Activated naive CD8-positive, alpha-beta T cell treated with anti-CD3 and anti-CD28 coated beads, Interleukin-2, amount 50 U/mL, for 24 hours (primary cell): ENCODE measurements around the gene SKOR1.
A peak's percentile ranks its signal among the peaks of the same experiment; 100 is the strongest.

Experiments used
- ATAC-seq: fragments of 150-1000 bp; cut with Tn5 transposase; one replicate; pipeline ENCODE4 v1.10.0; 2021
- DNase-seq: peaks from one replicate; pipeline ENCODE4 v3.0.0; 2021
- H3K27ac Mint-ChIP-seq: one replicate; pipeline ENCODE4 v1.8.0; 2021; ENCODE audit warnings: mild to moderate bottlenecking, mixed read lengths
- H3K27me3 Mint-ChIP-seq: one replicate; pipeline ENCODE4 v1.8.0; 2021; ENCODE audit warnings: mixed read lengths
- H3K36me3 Mint-ChIP-seq: one replicate; pipeline ENCODE4 v1.8.0; 2021; ENCODE audit warnings: low read depth, mixed read lengths
- H3K4me1 Mint-ChIP-seq: one replicate; pipeline ENCODE4 v1.8.0; 2021; ENCODE audit warnings: mixed read lengths
- H3K4me3 Mint-ChIP-seq: one replicate; pipeline ENCODE4 v1.8.0; 2021; ENCODE audit warnings: mild to moderate bottlenecking, moderate library complexity, mixed read lengths
- H3K9me3 Mint-ChIP-seq: one replicate; pipeline ENCODE4 v1.8.0; 2021; ENCODE audit warnings: mixed read lengths

The SKOR1 gene

GRCh38 chr15:67839929-67840748 lies 14.8 kb downstream of the SKOR1 start, which contains the start of gene RNU6-1:
RNU6-1 (minus strand) TSS chr15:67840045.
- DNase-seq (peak; percentile 94), ATAC-seq (peak; percentile 90)
- H3K27me3 Mint-ChIP-seq: peaks cover 20% of the 10 kb centered on the region
- H3K9me3 Mint-ChIP-seq: no peaks in the 10 kb centered on the region
- H3K4me3 Mint-ChIP-seq: peak within 1 kb of the TSS; percentile 85
- H3K4me1 Mint-ChIP-seq: peaks cover 33% of the 10 kb centered on the region
- peaks cover 4% of the 10 kb centered on the region for H3K36me3 Mint-ChIP-seq
- H3K27ac Mint-ChIP-seq: peak within 1 kb of the TSS; percentile 98

- DNase-seq: no peak
- H3K9me3 Mint-ChIP-seq: no peaks in the 10 kb centered on the region
- H3K36me3 Mint-ChIP-seq: peaks cover 4% of the 10 kb centered on the region
These were observed 15.6 kb downstream of the SKOR1 start for GRCh38 chr15:67840749-67841512.

GRCh38 chr15:67841513-67841762 lies 16.1 kb downstream of the SKOR1 start:
- peaks cover 4% of the 10 kb centered on the region for H3K36me3 Mint-ChIP-seq
- H3K27ac Mint-ChIP-seq: no peak overlapping the region

More at GRCh38 chr15:67840749-67841512, 15.6 kb downstream of the SKOR1 start:
- H3K4me3 Mint-ChIP-seq: peak overlapping the region; percentile 85
- ATAC-seq: no peak
- H3K4me1 Mint-ChIP-seq: peaks cover 31% of the 10 kb centered on the region
- peak overlapping the region; percentile 98 for H3K27ac Mint-ChIP-seq
- peaks cover 12% of the 10 kb centered on the region for H3K27me3 Mint-ChIP-seq

GRCh38 chr15:67843092-67843501 lies 17.8 kb downstream of the SKOR1 start:
- ATAC-seq: no peak
- H3K9me3 Mint-ChIP-seq: no peaks in the 10 kb centered on the region
- H3K4me3 Mint-ChIP-seq: no peak overlapping the region
- no peak for DNase-seq
- peaks cover 25% of the 10 kb centered on the region for H3K4me1 Mint-ChIP-seq
- no peak overlapping the region for H3K27ac Mint-ChIP-seq
- H3K27me3 Mint-ChIP-seq: peaks cover 4% of the 10 kb centered on the region
- peaks cover 4% of the 10 kb centered on the region for H3K36me3 Mint-ChIP-seq

More at GRCh38 chr15:67841513-67841762, 16.1 kb downstream of the SKOR1 start:
- H3K9me3 Mint-ChIP-seq: no peaks in the 10 kb centered on the region
- DNase-seq (no peak), ATAC-seq (no peak)
- peaks cover 7% of the 10 kb centered on the region for H3K27me3 Mint-ChIP-seq
- peak overlapping the region; percentile 85 for H3K4me3 Mint-ChIP-seq
- peaks cover 26% of the 10 kb centered on the region for H3K4me1 Mint-ChIP-seq

- peaks cover 4% of the 10 kb centered on the region for H3K27me3 Mint-ChIP-seq
- no peak for ATAC-seq
- DNase-seq: no peak
- peaks cover 4% of the 10 kb centered on the region for H3K36me3 Mint-ChIP-seq
- H3K9me3 Mint-ChIP-seq: no peaks in the 10 kb centered on the region
- peaks cover 21% of the 10 kb centered on the region for H3K4me1 Mint-ChIP-seq
- no peak overlapping the region for H3K4me3 Mint-ChIP-seq
- H3K27ac Mint-ChIP-seq: no peak overlapping the region
These were observed 18.5 kb downstream of the SKOR1 start for GRCh38 chr15:67843571-67844387.

- DNase-seq: no peak
- H3K4me1 Mint-ChIP-seq: peaks cover 9% of the 10 kb centered on the region
- no peaks in the 10 kb centered on the region for H3K9me3 Mint-ChIP-seq
- no peak for ATAC-seq
- H3K27me3 Mint-ChIP-seq: no peaks in the 10 kb centered on the region
- no peak overlapping the region for H3K27ac Mint-ChIP-seq
- no peak overlapping the region for H3K4me3 Mint-ChIP-seq
- no peaks in the 10 kb centered on the region for H3K36me3 Mint-ChIP-seq
These were observed 20.7 kb downstream of the SKOR1 start for GRCh38 chr15:67845974-67846373.

GRCh38 chr15:67849538-67849937 lies 24.2 kb downstream of the SKOR1 start:
- Mint-ChIP-seq H3K27me3 (peaks cover 3% of the 10 kb centered on the region), H3K9me3 (no peaks in the 10 kb centered on the region), H3K4me3 (no peak overlapping the region), H3K4me1 (peaks cover 13% of the 10 kb centered on the region), H3K36me3 (no peaks in the 10 kb centered on the region), H3K27ac (no peak overlapping the region)
- ATAC-seq (no peak), DNase-seq (no peak)

- H3K27ac Mint-ChIP-seq: no peak overlapping the region
- no peaks in the 10 kb centered on the region for H3K9me3 Mint-ChIP-seq
- peaks cover 3% of the 10 kb centered on the region for H3K27me3 Mint-ChIP-seq
- no peaks in the 10 kb centered on the region for H3K36me3 Mint-ChIP-seq
- H3K4me1 Mint-ChIP-seq: peaks cover 13% of the 10 kb centered on the region
- ATAC-seq (no peak), DNase-seq (no peak)
- no peak overlapping the region for H3K4me3 Mint-ChIP-seq
These were observed 25.0 kb downstream of the SKOR1 start for GRCh38 chr15:67850336-67850735.

- H3K27me3 Mint-ChIP-seq: peaks cover 3% of the 10 kb centered on the region
- H3K27ac Mint-ChIP-seq: peak overlapping the region; percentile 36
- no peak overlapping the region for H3K4me3 Mint-ChIP-seq
- ATAC-seq (peak; percentile 40), DNase-seq (no peak)
- no peaks in the 10 kb centered on the region for H3K9me3 Mint-ChIP-seq
- H3K36me3 Mint-ChIP-seq: no peaks in the 10 kb centered on the region
- peaks cover 20% of the 10 kb centered on the region for H3K4me1 Mint-ChIP-seq
These were observed 25.8 kb downstream of the SKOR1 start for GRCh38 chr15:67850994-67851571.

- Mint-ChIP-seq H3K27ac (no peak overlapping the region), H3K27me3 (peaks cover 3% of the 10 kb centered on the region), H3K4me3 (no peak overlapping the region), H3K36me3 (no peaks in the 10 kb centered on the region), H3K4me1 (peaks cover 23% of the 10 kb centered on the region), H3K9me3 (no peaks in the 10 kb centered on the region)
- ATAC-seq: no peak
- DNase-seq: no peak
These were observed 27.1 kb downstream of the SKOR1 start for GRCh38 chr15:67852418-67852817.

- peaks cover 3% of the 10 kb centered on the region for H3K27me3 Mint-ChIP-seq
- no peak overlapping the region for H3K27ac Mint-ChIP-seq
- H3K9me3 Mint-ChIP-seq: no peaks in the 10 kb centered on the region
- H3K36me3 Mint-ChIP-seq: no peaks in the 10 kb centered on the region
- peaks cover 23% of the 10 kb centered on the region for H3K4me1 Mint-ChIP-seq
- ATAC-seq (no peak), DNase-seq (no peak)
- no peak overlapping the region for H3K4me3 Mint-ChIP-seq
These were observed 28.1 kb downstream of the SKOR1 start for GRCh38 chr15:67853454-67853853.

- H3K9me3 Mint-ChIP-seq: no peaks in the 10 kb centered on the region
- peaks cover 23% of the 10 kb centered on the region for H3K4me1 Mint-ChIP-seq
- DNase-seq (no peak), ATAC-seq (no peak)
- H3K27ac Mint-ChIP-seq: no peak overlapping the region
- no peak overlapping the region for H3K4me3 Mint-ChIP-seq
- no peaks in the 10 kb centered on the region for H3K36me3 Mint-ChIP-seq
- peaks cover 3% of the 10 kb centered on the region for H3K27me3 Mint-ChIP-seq
These were observed 29.0 kb downstream of the SKOR1 start for GRCh38 chr15:67854358-67854757.

GRCh38 chr15:67855842-67856241 lies 30.5 kb downstream of the SKOR1 start:
- ATAC-seq: peak; percentile 87
- no peak for DNase-seq
- Mint-ChIP-seq H3K27me3 (peaks cover 3% of the 10 kb centered on the region), H3K4me1 (peaks cover 22% of the 10 kb centered on the region), H3K27ac (peak overlapping the region; percentile 45), H3K9me3 (no peaks in the 10 kb centered on the region), H3K4me3 (no peak overlapping the region), H3K36me3 (no peaks in the 10 kb centered on the region)

GRCh38 chr15:67857220-67857619 lies 31.9 kb downstream of the SKOR1 start:
- no peak for DNase-seq
- no peaks in the 10 kb centered on the region for H3K36me3 Mint-ChIP-seq
- H3K9me3 Mint-ChIP-seq: no peaks in the 10 kb centered on the region
- peaks cover 12% of the 10 kb centered on the region for H3K4me1 Mint-ChIP-seq
- no peak overlapping the region for H3K27ac Mint-ChIP-seq
- H3K4me3 Mint-ChIP-seq: no peak overlapping the region
- H3K27me3 Mint-ChIP-seq: peaks cover 4% of the 10 kb centered on the region
- ATAC-seq: no peak
